Rectal smooth muscle tissue (tissue), 1 donor: ENCODE data around the gene ZNF766.

Experiments used
- H3K27ac ChIP-seq: one replicate; pipeline ENCODE4 v1.7.0; 2013; ENCODE audit warnings: low read depth, low read length, inconsistent platforms
- H3K27me3 ChIP-seq: one replicate; pipeline ENCODE4 v1.7.0; 2013; ENCODE audit warnings: low read length; ENCODE audit not compliant: control insufficient read depth, insufficient read depth
- H3K36me3 ChIP-seq: one replicate; pipeline ENCODE4 v1.7.0; 2013; ENCODE audit warnings: low read length; ENCODE audit not compliant: control insufficient read depth, insufficient read depth
- H3K4me1 ChIP-seq: one replicate; pipeline ENCODE4 v1.7.0; 2013; ENCODE audit warnings: low read length; ENCODE audit not compliant: control insufficient read depth, insufficient read depth
- H3K4me3 ChIP-seq: one replicate; pipeline ENCODE4 v1.7.0; 2013; ENCODE audit warnings: low read length
- H3K9ac ChIP-seq: one replicate; pipeline ENCODE4 v1.7.0; 2013; ENCODE audit warnings: low read length

ZNF766 gene

GRCh38 chr19:52269338-52270261 is at the start of gene ZNF766:
Gene ZNF766, plus strand, starts transcription at chr19:52269587. Its CDS starts 27 bp downstream, at chr19:52269614.
- H3K9ac ChIP-seq, result peak within 1 kb of the TSS; percentile 71
- H3K27me3 ChIP-seq, result no peaks in the 10 kb centered on the region
- peak within 1 kb of the TSS; percentile 83 for H3K27ac ChIP-seq
- H3K36me3 ChIP-seq, result peaks cover 10% of the 10 kb centered on the region
- H3K4me3 ChIP-seq, result peak within 1 kb of the TSS; percentile 71
- peaks cover 6% of the 10 kb centered on the region for H3K4me1 ChIP-seq

- Histone ChIP-seq H3K36me3 (peaks cover 84% of the 10 kb centered on the region), H3K27me3 (no peaks in the 10 kb centered on the region), H3K4me1 (no peaks in the 10 kb centered on the region), H3K9ac (no peak overlapping the region), H3K4me3 (no peak overlapping the region), H3K27ac (no peak overlapping the region)
These were observed 49.8 kb upstream of the ZNF766 start for GRCh38 chr19:52219611-52220010.

DNA sequence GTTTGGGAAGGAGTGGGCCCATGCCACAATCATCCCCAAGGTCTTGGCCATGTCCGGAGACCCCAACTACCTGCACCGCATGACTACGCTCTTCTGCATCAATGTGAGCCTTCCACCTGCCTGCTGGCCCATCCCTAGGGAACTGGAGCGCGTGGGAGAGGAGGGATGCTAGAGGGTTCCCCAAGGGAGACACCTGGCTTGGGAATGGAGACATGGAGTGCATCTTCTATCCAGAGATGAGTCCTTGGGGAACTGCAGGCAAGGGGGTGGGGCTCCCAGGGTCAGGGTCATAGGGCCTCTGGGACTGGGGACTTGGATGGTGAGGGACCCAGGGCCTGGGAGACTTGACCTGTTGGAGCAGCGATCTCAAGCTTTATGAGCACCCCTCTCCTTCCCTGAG is 48.4 kb upstream of the ZNF766 start:
- no peak overlapping the region for H3K27ac ChIP-seq
- no peaks in the 10 kb centered on the region for H3K4me1 ChIP-seq
- no peak overlapping the region for H3K9ac ChIP-seq
- no peak overlapping the region for H3K4me3 ChIP-seq
- H3K36me3 ChIP-seq, result peaks cover 79% of the 10 kb centered on the region
- no peaks in the 10 kb centered on the region for H3K27me3 ChIP-seq

- Histone ChIP-seq H3K36me3 (peaks cover 81% of the 10 kb centered on the region), H3K9ac (no peak overlapping the region)
These were observed 47.5 kb upstream of the ZNF766 start for GRCh38 chr19:52221831-52222375.

GRCh38 chr19:52224211-52224610 is 45.2 kb upstream of the ZNF766 start:
- H3K4me1 ChIP-seq, result no peaks in the 10 kb centered on the region
- no peak overlapping the region for H3K9ac ChIP-seq
- no peaks in the 10 kb centered on the region for H3K27me3 ChIP-seq
- no peak overlapping the region for H3K27ac ChIP-seq
- H3K4me3 ChIP-seq, result no peak overlapping the region
- H3K36me3 ChIP-seq, result peaks cover 74% of the 10 kb centered on the region

More at GRCh38 chr19:52221831-52222375, 47.5 kb upstream of the ZNF766 start:
- H3K4me3 ChIP-seq, result no peak overlapping the region
- H3K4me1 ChIP-seq, result no peaks in the 10 kb centered on the region
- H3K27ac ChIP-seq, result no peak overlapping the region
- H3K27me3 ChIP-seq, result no peaks in the 10 kb centered on the region

GRCh38 chr19:52226652-52227051 is 42.7 kb upstream of the ZNF766 start:
- Histone ChIP-seq H3K27ac (no peak overlapping the region), H3K27me3 (no peaks in the 10 kb centered on the region), H3K9ac (no peak overlapping the region), H3K4me3 (no peak overlapping the region), H3K4me1 (no peaks in the 10 kb centered on the region), H3K36me3 (peaks cover 49% of the 10 kb centered on the region)

- Histone ChIP-seq H3K4me1 (no peaks in the 10 kb centered on the region), H3K4me3 (no peak overlapping the region), H3K27ac (no peak overlapping the region), H3K9ac (no peak overlapping the region), H3K27me3 (no peaks in the 10 kb centered on the region), H3K36me3 (peaks cover 42% of the 10 kb centered on the region)
These were observed 42.0 kb upstream of the ZNF766 start for GRCh38 chr19:52227196-52227940.

- Histone ChIP-seq H3K9ac (no peak overlapping the region), H3K27me3 (no peaks in the 10 kb centered on the region), H3K27ac (no peak overlapping the region), H3K4me3 (no peak overlapping the region), H3K4me1 (no peaks in the 10 kb centered on the region), H3K36me3 (peaks cover 38% of the 10 kb centered on the region)
These were observed 41.4 kb upstream of the ZNF766 start for GRCh38 chr19:52227980-52228379.

GRCh38 chr19:52229524-52229923 is 39.9 kb upstream of the ZNF766 start:
- no peaks in the 10 kb centered on the region for H3K27me3 ChIP-seq
- H3K4me1 ChIP-seq, result no peaks in the 10 kb centered on the region
- no peak overlapping the region for H3K27ac ChIP-seq
- H3K9ac ChIP-seq, result no peak overlapping the region
- H3K36me3 ChIP-seq, result peaks cover 27% of the 10 kb centered on the region
- no peak overlapping the region for H3K4me3 ChIP-seq

- Histone ChIP-seq H3K27ac (no peak overlapping the region), H3K27me3 (no peaks in the 10 kb centered on the region), H3K36me3 (peaks cover 23% of the 10 kb centered on the region), H3K4me3 (no peak overlapping the region), H3K9ac (no peak overlapping the region), H3K4me1 (no peaks in the 10 kb centered on the region)
These were observed 38.7 kb upstream of the ZNF766 start for GRCh38 chr19:52230685-52231084.

DNA sequence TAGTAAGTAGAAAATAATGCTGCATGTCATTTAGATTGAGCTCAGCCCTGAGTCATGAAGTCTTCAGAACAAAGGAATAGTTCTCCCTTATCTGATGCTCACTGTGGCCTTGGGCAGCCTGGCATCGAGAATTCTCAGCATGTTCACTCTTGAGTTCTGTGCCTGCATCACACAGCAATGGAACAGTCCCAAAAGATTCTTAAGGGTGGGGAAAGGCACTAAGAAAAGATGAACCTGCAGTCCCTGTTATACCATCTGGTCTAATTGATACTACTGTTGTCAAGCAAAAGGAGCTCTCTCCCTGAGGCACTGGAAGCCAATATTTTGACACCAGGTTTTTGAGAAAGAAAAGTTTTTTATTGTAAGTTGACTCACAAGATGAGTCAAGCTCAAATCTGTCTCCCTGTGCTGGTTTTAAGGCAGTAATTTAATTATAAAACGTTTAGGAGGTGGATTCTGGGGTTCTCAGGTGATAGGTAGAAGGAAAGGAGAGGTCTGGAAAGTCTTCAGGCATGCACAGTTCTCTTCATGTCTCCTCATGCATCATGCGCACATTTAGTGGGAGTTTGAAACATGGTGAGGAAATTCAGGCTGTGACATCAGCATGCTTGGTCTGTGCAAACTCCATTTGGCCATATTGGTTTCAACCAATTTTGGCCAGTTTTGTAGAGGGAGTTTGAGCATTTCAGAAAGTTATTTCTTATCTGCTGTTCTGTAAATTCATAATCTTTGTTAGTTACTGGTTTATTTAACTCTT is 38.1 kb upstream of the ZNF766 start:
- no peaks in the 10 kb centered on the region for H3K4me1 ChIP-seq
- no peaks in the 10 kb centered on the region for H3K27me3 ChIP-seq
- no peak overlapping the region for H3K4me3 ChIP-seq
- no peak overlapping the region for H3K27ac ChIP-seq
- peaks cover 17% of the 10 kb centered on the region for H3K36me3 ChIP-seq
- H3K9ac ChIP-seq, result no peak overlapping the region

- H3K36me3 ChIP-seq, result no peaks in the 10 kb centered on the region
- H3K4me1 ChIP-seq, result no peaks in the 10 kb centered on the region
- H3K27ac ChIP-seq, result no peak overlapping the region
- no peaks in the 10 kb centered on the region for H3K27me3 ChIP-seq
- no peak overlapping the region for H3K4me3 ChIP-seq
- no peak overlapping the region for H3K9ac ChIP-seq
These were observed 35.0 kb upstream of the ZNF766 start for GRCh38 chr19:52234406-52234805.
